Immature natural killer cell (primary cell): ENCODE results near the gene CNR2. TPM values are rescaled to one million over a fixed set of nuclear protein-coding genes. Genes with fewer than 3 reads are reported as not detected.
"Not testable (repeated sequence)": the region's sequence is repeated elsewhere in the genome, so short reads cannot be mapped to it uniquely, and the experiment has no call there.

Experiments
- DNase-seq, 3 donors: peaks; one replicate each; pipeline ENCODE4 v3.0.0; 2022; ENCODE audit warnings: mixed read lengths in 1 of 3
- H3K27ac Mint-ChIP-seq, 6 donors: one replicate each; pipeline ENCODE4 v1.8.0; 2020; ENCODE audit warnings: mixed read lengths in 6 of 6, mild to moderate bottlenecking in 5 of 6, inconsistent platforms in 4 of 6, moderate library complexity in 3 of 6
- H3K27me3 Mint-ChIP-seq, 3 donors: one replicate each; pipeline ENCODE4 v1.8.0; 2020 to 2021; ENCODE audit warnings: low read depth in 3 of 3, mild to moderate bottlenecking in 3 of 3, mixed read lengths in 3 of 3, moderate library complexity in 3 of 3, inconsistent platforms in 1 of 3
- H3K36me3 Mint-ChIP-seq, 3 donors: one replicate each; pipeline ENCODE4 v1.8.0; 2020; ENCODE audit warnings: mixed read lengths in 3 of 3, inconsistent platforms in 2 of 3, mild to moderate bottlenecking in 2 of 3
- H3K4me1 Mint-ChIP-seq, 2 donors: one replicate each; pipeline ENCODE4 v1.8.0; 2020; ENCODE audit warnings: inconsistent platforms in 2 of 2, mild to moderate bottlenecking in 2 of 2, mixed read lengths in 2 of 2, moderate library complexity in 1 of 2
- H3K4me3 Mint-ChIP-seq, 5 donors: one replicate each; pipeline ENCODE4 v1.8.0; 2020; ENCODE audit warnings: mild to moderate bottlenecking in 5 of 5, mixed read lengths in 5 of 5, inconsistent platforms in 3 of 5, moderate library complexity in 3 of 5
- H3K9me3 Mint-ChIP-seq, 6 donors: one replicate each; pipeline ENCODE4 v1.8.0; 2020; ENCODE audit warnings: mild to moderate bottlenecking in 6 of 6, mixed read lengths in 6 of 6, inconsistent platforms in 4 of 6, moderate library complexity in 3 of 6
- polyA plus RNA-seq, 3 donors: library from polyadenylated mRNA; unstranded; fragments of 300-500 nt; fragmentation: Illumina TruSeq; gene quantifications; one replicate each; pipeline ENCODE4 v1.2.3, GENCODE V29; 2021

The CNR2 gene
- polyA plus RNA-seq, 3 donors from 2014 or later, result 7.4 to 10.7 (median 9.5) TPM

GRCh38 chr1:23909412-23909811, 3.8 kb downstream of the CNR2 start:
- H3K4me1 Mint-ChIP-seq, result peaks cover 73 to 81% of the 10 kb centered on the region in 2 donors
- H3K4me3 Mint-ChIP-seq, result peak overlapping the region; percentile 76 to 90 (median 88)
- peak overlapping the region; percentile 40 to 86 (median 74) for H3K27ac Mint-ChIP-seq
- peaks cover 3 to 17% (median 8%) of the 10 kb centered on the region in 3 donors for H3K36me3 Mint-ChIP-seq
- peaks cover 2 to 16% (median 8%) of the 10 kb centered on the region in 3 donors for H3K27me3 Mint-ChIP-seq
- H3K9me3 Mint-ChIP-seq, result no peaks in the 10 kb centered on the region
- DNase-seq, result no peak

DNA sequence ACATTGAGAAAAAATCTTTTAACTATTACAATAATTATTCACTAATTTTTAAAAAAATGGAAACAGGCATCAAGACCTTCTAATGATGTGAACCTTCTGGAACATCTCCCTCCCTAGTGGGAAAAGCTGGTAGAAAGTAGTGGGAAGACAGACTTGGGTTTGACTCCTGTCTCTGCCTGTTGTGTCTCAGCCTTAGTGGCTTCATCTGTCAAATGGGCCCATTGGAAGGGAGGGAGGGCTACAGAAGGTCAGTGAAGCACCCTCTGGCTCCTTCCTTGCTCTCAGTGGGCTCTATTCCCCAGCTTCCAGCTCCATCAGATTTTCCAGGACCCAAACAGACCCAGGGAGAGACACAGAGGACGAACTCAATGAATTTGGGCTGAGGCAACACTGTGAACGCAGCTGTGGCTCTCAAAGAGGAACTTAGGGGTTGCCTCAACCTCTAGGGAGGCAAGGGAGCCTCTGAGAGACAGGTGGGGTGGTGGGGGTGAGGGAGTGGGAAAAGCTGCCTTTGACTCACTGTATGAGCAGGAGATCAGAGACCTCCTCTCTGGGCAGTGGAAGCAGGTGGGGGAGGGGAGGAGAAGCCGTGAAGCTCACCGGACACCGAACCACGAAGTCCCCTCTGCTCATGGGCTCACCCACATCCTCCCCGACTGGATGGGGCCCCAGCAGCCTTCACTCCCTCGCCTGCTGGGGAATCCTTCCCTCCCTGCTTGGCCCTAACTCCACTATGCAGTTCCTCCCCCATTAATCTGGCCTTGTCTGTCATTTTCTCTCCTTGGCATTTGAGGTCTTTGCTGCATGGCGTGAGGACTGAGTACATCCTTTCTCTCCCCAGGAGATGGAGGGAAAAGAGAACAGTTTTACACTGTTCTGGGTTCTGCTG, 4.5 kb downstream of the CNR2 start:
- peaks cover 74 to 79% of the 10 kb centered on the region in 2 donors for H3K4me1 Mint-ChIP-seq
- H3K27ac Mint-ChIP-seq, result peak overlapping the region; percentile 42 to 86 (median 80)
- no peaks in the 10 kb centered on the region for H3K9me3 Mint-ChIP-seq
- H3K4me3 Mint-ChIP-seq, result peak overlapping the region; percentile 76 to 90 (median 88)
- H3K27me3 Mint-ChIP-seq, result peaks cover 2 to 21% (median 8%) of the 10 kb centered on the region in 3 donors
- H3K36me3 Mint-ChIP-seq, result peaks cover 4 to 21% (median 10%) of the 10 kb centered on the region in 3 donors
- DNase-seq, result peak; percentile 37 to 43 (median 43)

- Mint-ChIP-seq H3K9me3 (no peaks in the 10 kb centered on the region), H3K27me3 (peaks cover 4 to 19% (median 15%) of the 10 kb centered on the region in 3 donors), H3K4me1 (peaks cover 69 to 73% of the 10 kb centered on the region in 2 donors), H3K27ac (peak overlapping the region in 1 of 6 donors; percentile 4), H3K36me3 (peaks cover 4 to 25% (median 13%) of the 10 kb centered on the region in 3 donors), H3K4me3 (no peak overlapping the region)
- DNase-seq, result no peak
Measured at GRCh38 chr1:23906731-23907130, 6.4 kb downstream of the CNR2 start.

DNA sequence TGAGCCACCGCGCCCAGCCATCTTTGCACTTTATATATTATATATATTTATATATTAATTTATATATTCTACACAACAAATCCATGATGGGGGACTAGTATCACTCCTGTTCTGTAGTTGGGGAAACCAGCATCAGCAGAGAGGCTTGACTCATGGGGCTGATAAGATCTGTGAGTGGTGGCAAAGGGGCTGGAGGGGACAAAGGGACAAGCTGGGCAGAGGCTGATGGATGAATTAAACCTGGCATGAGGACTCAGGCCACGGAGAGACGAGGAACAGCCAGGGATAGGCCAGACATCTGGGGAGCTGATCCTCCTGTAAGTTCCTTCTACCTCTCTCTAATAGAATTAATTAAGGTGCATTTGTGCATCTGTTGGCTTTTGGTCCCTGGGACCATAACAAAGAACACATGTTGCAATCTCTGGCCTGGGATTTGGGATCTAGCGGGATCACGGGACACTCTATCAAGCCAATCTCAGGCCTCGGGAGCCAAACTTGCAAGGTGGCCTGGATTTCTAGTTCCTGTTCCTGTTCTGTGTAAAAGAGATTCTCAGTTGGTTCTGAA, 7.6 kb downstream of the CNR2 start:
- Mint-ChIP-seq H3K4me1 (peaks cover 67 to 73% of the 10 kb centered on the region in 2 donors), H3K36me3 (peaks cover 4 to 28% (median 13%) of the 10 kb centered on the region in 3 donors), H3K27ac (peak overlapping the region in 1 of 6 donors; percentile 60), H3K4me3 (peak overlapping the region in 1 of 5 donors; percentile 28), H3K27me3 (peaks cover 8 to 16% (median 15%) of the 10 kb centered on the region in 3 donors), H3K9me3 (no peaks in the 10 kb centered on the region)
- DNase-seq, result no peak

DNA sequence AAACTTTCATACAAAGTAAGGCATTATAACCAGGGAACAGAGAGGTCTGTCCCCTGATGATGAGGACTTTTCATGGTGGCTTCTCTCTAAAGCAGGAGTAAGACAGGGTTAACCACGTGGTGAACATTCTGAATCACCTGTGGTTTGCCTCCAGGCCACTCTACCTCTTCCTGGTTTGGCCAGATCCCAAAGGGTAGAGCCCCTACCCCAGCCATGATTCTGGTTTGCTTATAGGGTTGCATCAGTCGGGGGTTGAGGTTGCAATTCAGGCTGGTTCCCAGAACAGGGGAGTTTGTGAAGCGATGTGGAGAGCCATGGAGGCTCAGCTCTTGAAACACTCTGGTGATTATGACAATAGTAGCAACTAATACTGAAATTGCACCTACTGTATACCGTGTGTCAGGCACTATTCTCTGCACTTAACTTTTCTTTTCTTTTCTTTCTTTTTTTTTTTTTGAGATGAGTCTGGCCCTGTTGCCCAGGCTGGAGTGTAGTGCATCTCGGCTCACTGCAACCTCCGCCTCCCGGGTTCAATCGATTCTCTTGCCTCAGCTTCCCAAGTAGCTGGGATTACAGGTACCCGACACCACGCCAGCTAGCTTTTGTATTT, 8.3 kb downstream of the CNR2 start:
- peaks cover 8 to 15% (median 14%) of the 10 kb centered on the region in 3 donors for H3K27me3 Mint-ChIP-seq
- H3K36me3 Mint-ChIP-seq, result peaks cover 4 to 28% (median 13%) of the 10 kb centered on the region in 3 donors
- H3K27ac Mint-ChIP-seq, result no peak overlapping the region
- H3K9me3 Mint-ChIP-seq, result no peaks in the 10 kb centered on the region
- H3K4me1 Mint-ChIP-seq, result peaks cover 68 to 73% of the 10 kb centered on the region in 2 donors
- H3K4me3 Mint-ChIP-seq, result peak overlapping the region; percentile 1 to 60 (median 26)
- no peak for DNase-seq

DNA sequence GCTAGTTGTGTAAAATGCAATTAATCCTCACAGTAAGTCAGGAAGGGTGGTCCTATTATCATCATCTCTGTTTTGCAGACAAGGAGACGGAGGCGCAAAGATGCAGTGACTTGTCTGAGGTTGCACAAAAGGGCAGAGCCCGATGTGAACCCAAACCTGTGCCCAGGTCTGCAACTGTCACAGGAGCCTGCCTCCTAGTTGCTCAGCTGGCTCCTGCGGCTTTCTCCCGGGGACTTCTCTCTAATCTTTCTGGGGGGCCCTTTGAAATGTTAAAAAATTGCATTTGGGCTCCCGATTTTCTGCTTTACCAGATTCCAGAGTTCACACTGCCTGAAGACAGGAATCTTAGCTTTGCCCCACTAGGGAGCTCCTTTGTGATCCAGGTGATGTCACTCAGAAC, 9.4 kb downstream of the CNR2 start:
- H3K4me3 Mint-ChIP-seq, result peak overlapping the region in 4 of 5 donors; percentile 30 to 69 (median 48)
- no peak for DNase-seq
- H3K36me3 Mint-ChIP-seq, result peaks cover 4 to 28% (median 13%) of the 10 kb centered on the region in 3 donors
- no peaks in the 10 kb centered on the region for H3K9me3 Mint-ChIP-seq
- H3K27ac Mint-ChIP-seq, result no peak overlapping the region
- H3K27me3 Mint-ChIP-seq, result peaks cover 10 to 16% (median 13%) of the 10 kb centered on the region in 3 donors
- peaks cover 65 to 73% of the 10 kb centered on the region in 2 donors for H3K4me1 Mint-ChIP-seq

GRCh38 chr1:23902321-23903278, 10.6 kb downstream of the CNR2 start:
- Mint-ChIP-seq H3K9me3 (no peaks in the 10 kb centered on the region), H3K27ac (no peak overlapping the region), H3K27me3 (peaks cover 8 to 14% (median 13%) of the 10 kb centered on the region in 3 donors), H3K36me3 (peaks cover 4 to 28% (median 13%) of the 10 kb centered on the region in 3 donors), H3K4me3 (peak overlapping the region; percentile 21 to 69 (median 46)), H3K4me1 (peaks cover 61 to 73% of the 10 kb centered on the region in 2 donors)
- peak in 2 of 3 donors; percentile 20 to 26 for DNase-seq

- DNase-seq, H3K9me3 Mint-ChIP-seq: not testable (repeated sequence)
- Mint-ChIP-seq H3K36me3 (peaks cover 4 to 15% (median 9%) of the 10 kb centered on the region in 3 donors), H3K27me3 (peaks cover 10 to 21% (median 14%) of the 10 kb centered on the region in 3 donors), H3K4me1 (peaks cover 72 to 78% of the 10 kb centered on the region in 2 donors), H3K4me3 (peak overlapping the region; percentile 10 to 46 (median 39)), H3K27ac (peak overlapping the region in 2 of 6 donors; percentile 25 to 30)
Measured at GRCh38 chr1:23900017-23900416, 13.1 kb downstream of the CNR2 start.

DNA sequence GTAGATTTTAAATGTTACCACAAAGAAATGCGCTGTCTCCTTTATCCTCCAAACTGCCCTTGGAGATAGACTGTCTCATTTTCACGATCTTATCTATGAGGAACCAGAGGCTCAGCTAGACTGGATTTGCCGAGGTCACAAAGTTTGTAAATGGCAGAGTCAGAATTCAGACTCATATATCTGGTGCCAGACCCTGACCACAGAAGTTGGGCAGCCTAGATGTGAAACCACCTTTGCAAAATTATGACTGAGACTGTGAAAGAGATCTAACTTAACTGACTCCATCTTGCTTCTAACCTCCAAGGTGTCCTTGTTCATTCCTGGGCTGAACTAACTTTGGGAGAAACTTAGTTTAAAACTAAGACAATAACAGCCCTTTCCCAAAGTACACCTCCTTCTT, 14.1 kb downstream of the CNR2 start:
- H3K36me3 Mint-ChIP-seq, result peaks cover 3 to 8% (median 4%) of the 10 kb centered on the region in 3 donors
- peak in 2 of 3 donors; percentile 28 to 35 for DNase-seq
- peaks cover 66 to 69% of the 10 kb centered on the region in 2 donors for H3K4me1 Mint-ChIP-seq
- H3K9me3 Mint-ChIP-seq, result no peaks in the 10 kb centered on the region
- H3K27ac Mint-ChIP-seq, result peak overlapping the region in 5 of 6 donors; percentile 9 to 69 (median 62)
- H3K27me3 Mint-ChIP-seq, result peaks cover 10 to 17% (median 14%) of the 10 kb centered on the region in 3 donors
- H3K4me3 Mint-ChIP-seq, result peak overlapping the region; percentile 40 to 77 (median 63)

DNA sequence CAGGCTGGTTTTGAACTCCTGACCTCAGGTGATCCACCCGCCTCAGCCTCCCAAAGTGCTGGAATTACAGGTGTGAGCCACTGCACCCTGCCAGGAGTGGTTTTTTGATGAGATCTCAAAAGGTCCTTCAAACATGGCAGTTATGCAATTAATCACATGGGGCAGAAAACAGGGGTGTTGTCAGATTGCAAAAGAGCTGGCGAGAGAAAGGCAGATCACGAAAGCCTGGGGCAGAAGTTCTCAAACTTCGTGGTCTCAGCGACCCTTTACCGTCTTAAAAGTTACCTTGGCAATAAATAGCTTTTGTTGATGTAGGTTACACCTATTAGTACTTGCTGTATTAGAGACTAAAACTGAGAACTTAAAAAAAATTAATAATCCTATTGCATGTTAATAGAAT, 16.1 kb downstream of the CNR2 start:
- H3K4me1 Mint-ChIP-seq, result peaks cover 58 to 60% of the 10 kb centered on the region in 2 donors
- peaks cover 8 to 11% (median 8%) of the 10 kb centered on the region in 3 donors for H3K27me3 Mint-ChIP-seq
- H3K9me3 Mint-ChIP-seq, result no peaks in the 10 kb centered on the region
- H3K27ac Mint-ChIP-seq, result peak overlapping the region in 1 of 6 donors; percentile 53
- H3K4me3 Mint-ChIP-seq, result peak overlapping the region; percentile 36 to 69 (median 46)
- DNase-seq, result no peak
- H3K36me3 Mint-ChIP-seq, result peaks cover 0 to 3% (median 0%) of the 10 kb centered on the region in 3 donors

DNA sequence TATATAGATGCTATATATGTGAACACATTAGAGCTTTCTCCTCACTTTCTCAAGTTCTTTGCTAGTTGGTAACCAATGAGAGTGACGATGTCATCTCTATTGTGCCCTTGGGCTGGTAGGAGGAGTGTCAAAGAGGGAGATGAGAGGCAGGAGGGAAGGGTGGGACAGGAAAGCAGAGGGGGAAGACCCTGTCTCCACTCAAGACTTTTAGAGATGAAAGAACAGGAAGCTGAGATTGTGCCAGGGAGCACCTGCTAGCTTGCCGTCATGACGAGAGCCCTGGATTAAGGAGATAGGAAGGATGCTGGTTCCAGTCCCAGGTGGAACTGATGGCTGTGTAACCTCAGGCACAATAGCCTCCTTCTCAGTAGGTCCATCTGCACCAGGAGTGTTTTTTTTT, 16.7 kb downstream of the CNR2 start:
- DNase-seq, result no peak
- H3K9me3 Mint-ChIP-seq, result no peaks in the 10 kb centered on the region
- peak overlapping the region in 1 of 6 donors; percentile 19 for H3K27ac Mint-ChIP-seq
- peak overlapping the region; percentile 25 to 57 (median 45) for H3K4me3 Mint-ChIP-seq
- H3K4me1 Mint-ChIP-seq, result peaks cover 58 to 61% of the 10 kb centered on the region in 2 donors
- H3K27me3 Mint-ChIP-seq, result peaks cover 8 to 11% (median 8%) of the 10 kb centered on the region in 3 donors
- no peaks in the 10 kb centered on the region for H3K36me3 Mint-ChIP-seq

- peak overlapping the region in 2 of 5 donors; percentile 25 to 39 for H3K4me3 Mint-ChIP-seq
Measured at GRCh38 chr1:23895993-23896392, 17.2 kb downstream of the CNR2 start.

More at GRCh38 chr1:23895993-23896392, 17.2 kb downstream of the CNR2 start:
- H3K9me3 Mint-ChIP-seq, result no peaks in the 10 kb centered on the region
- H3K27ac Mint-ChIP-seq, result peak overlapping the region in 1 of 6 donors; percentile 19
- no peaks in the 10 kb centered on the region for H3K36me3 Mint-ChIP-seq
- peaks cover 55 to 57% of the 10 kb centered on the region in 2 donors for H3K4me1 Mint-ChIP-seq
- peaks cover 5 to 9% (median 8%) of the 10 kb centered on the region in 3 donors for H3K27me3 Mint-ChIP-seq
- no peak for DNase-seq
